Activated B cell treated with CpG ODN at 0.5 μM for 24 hours (primary cell): ENCODE measurements around the gene GP1BA. TPM values are rescaled to one million over a fixed set of nuclear protein-coding genes. Genes with fewer than 3 reads are reported as not detected.

Source experiments
- ATAC-seq: fragments of 200-7000 bp; cut with Tn5 transposase; one replicate; pipeline ENCODE4 v1.10.0; 2021; ENCODE audit warnings: low read depth, mild to moderate bottlenecking, moderate library complexity
- CTCF ChIA-PET: fragments of 350-600 bp; sonication (Branson Sonifier 250); formaldehyde crosslinking; loops from one replicate; lab custom pipeline; 2021; ENCODE audit warnings: antibody characterized with exemption; lab: Charles Lee
- POLR2A ChIA-PET: fragments of 350-600 bp; sonication (Branson Sonifier 250); formaldehyde crosslinking; loops from one replicate; lab custom pipeline; 2021; ENCODE audit warnings: antibody characterized with exemption; lab: Charles Lee
- DNase-seq: peaks from one replicate; pipeline ENCODE4 v3.0.0; 2022
- H3K27ac Mint-ChIP-seq: one replicate; pipeline ENCODE4 v1.8.0; 2020; ENCODE audit warnings: mixed read lengths
- H3K27me3 Mint-ChIP-seq: one replicate; pipeline ENCODE4 v1.8.0; 2021; ENCODE audit warnings: mixed read lengths
- H3K36me3 Mint-ChIP-seq: one replicate; pipeline ENCODE4 v1.8.0; 2021; ENCODE audit warnings: low read depth, mixed read lengths
- H3K4me1 Mint-ChIP-seq: one replicate; pipeline ENCODE4 v1.8.0; 2021; ENCODE audit warnings: mixed read lengths
- H3K4me3 Mint-ChIP-seq: one replicate; pipeline ENCODE4 v1.8.0; 2020; ENCODE audit warnings: mild to moderate bottlenecking, mixed read lengths
- H3K9me3 Mint-ChIP-seq: one replicate; pipeline ENCODE4 v1.8.0; 2020; ENCODE audit warnings: mixed read lengths
- CTCF ChIP-seq: fragments of 200-600 bp; IDR thresholded peaks from one replicate; pipeline ENCODE4 v1.8.0; 2022; ENCODE audit warnings: antibody characterized with exemption, mild to moderate bottlenecking
- intact Hi-C: fragments of 100-400 bp; cut with micrococcal nuclease; formaldehyde crosslinking; loops from one replicate; pipeline ENCODE4 v1.15.1; 2024
- total RNA-seq: library from RNA; stranded (reverse); gene quantifications from 2 replicates; pipeline ENCODE4 v1.2.3, GENCODE V29; 2022

The GP1BA gene
- total RNA-seq = not detected in 2 replicates

- H3K27me3 Mint-ChIP-seq = peaks cover 15% of the 10 kb centered on the region
- no peaks in the 10 kb centered on the region for H3K9me3 Mint-ChIP-seq
- ATAC-seq (peak; percentile 49), DNase-seq (no peak)
- TF ChIP-seq CTCF = no peak
- H3K4me1 Mint-ChIP-seq = peaks cover 33% of the 10 kb centered on the region
- H3K4me3 Mint-ChIP-seq = peak within 1 kb of the TSS; percentile 24
- intact Hi-C loops = loop anchor here (5.0 kb wide), 1 partner anchor 35 kb away; the partner anchor contains the start of gene SPAG7
- ChIA-PET CTCF (no interaction called here), POLR2A (interaction anchor here (0.6 to 1.7 kb wide), 7 partner anchors 12 to 104 kb away, joined by 3 to 9 read pairs (median 7); partner anchors contain the start of genes PFN1 and SPAG7)
- peaks cover 7% of the 10 kb centered on the region for H3K36me3 Mint-ChIP-seq
- no peak within 1 kb of the TSS for H3K27ac Mint-ChIP-seq
Observed at GRCh38 chr17:4931963-4932362, at the start of gene GP1BA. GP1BA (plus strand) TSS chr17:4932277; CDS start chr17:4932605, 328 bp downstream.

- no peaks in the 10 kb centered on the region for H3K27me3 Mint-ChIP-seq
- no peak overlapping the region for H3K4me3 Mint-ChIP-seq
- CTCF ChIA-PET = interaction anchor here (0.8 kb wide), 1 partner anchor 318 kb away, joined by 3 read pairs; no protein-coding TSS in a partner anchor
- intact Hi-C loops = no loop called here
- peaks cover 10% of the 10 kb centered on the region for H3K4me1 Mint-ChIP-seq
- no peaks in the 10 kb centered on the region for H3K9me3 Mint-ChIP-seq
- peaks cover 57% of the 10 kb centered on the region for H3K36me3 Mint-ChIP-seq
- no peak overlapping the region for H3K27ac Mint-ChIP-seq
- DNase-seq (no peak), ATAC-seq (no peak)
- POLR2A ChIA-PET = no interaction called here
- no peak for TF ChIP-seq CTCF
Observed at GRCh38 chr17:4884489-4884888, 47.6 kb upstream of the GP1BA start.

GRCh38 chr17:4886830-4887229, 45.2 kb upstream of the GP1BA start:
- ChIA-PET CTCF (interaction anchor here (0.9 kb wide), 2 partner anchors 150 to 177 kb away, joined by 4 to 5 read pairs; partner anchors contain the start of gene ARRB2), POLR2A (interaction anchor here (0.6 kb wide), 1 partner anchor 162 kb away, joined by 4 read pairs; no protein-coding TSS in a partner anchor)
- H3K36me3 Mint-ChIP-seq = peaks cover 54% of the 10 kb centered on the region
- no peak for TF ChIP-seq CTCF
- no peaks in the 10 kb centered on the region for H3K27me3 Mint-ChIP-seq
- H3K27ac Mint-ChIP-seq = no peak overlapping the region
- H3K4me1 Mint-ChIP-seq = peaks cover 9% of the 10 kb centered on the region
- ATAC-seq (no peak), DNase-seq (no peak)
- intact Hi-C loops = no loop called here
- H3K4me3 Mint-ChIP-seq = no peak overlapping the region
- no peaks in the 10 kb centered on the region for H3K9me3 Mint-ChIP-seq

- no peak for TF ChIP-seq CTCF
- ChIA-PET CTCF (interaction anchor here (0.6 to 1.7 kb wide), 3 partner anchors 177 to 321 kb away, joined by 3 to 6 read pairs (median 5); partner anchors contain the start of gene ARRB2), POLR2A (no interaction called here)
- no peak overlapping the region for H3K4me3 Mint-ChIP-seq
- no peak for DNase-seq
- H3K36me3 Mint-ChIP-seq = peaks cover 58% of the 10 kb centered on the region
- no peak overlapping the region for H3K27ac Mint-ChIP-seq
- ATAC-seq = no peak
- intact Hi-C loops = no loop called here
- no peaks in the 10 kb centered on the region for H3K9me3 Mint-ChIP-seq
- H3K27me3 Mint-ChIP-seq = no peaks in the 10 kb centered on the region
- peaks cover 4% of the 10 kb centered on the region for H3K4me1 Mint-ChIP-seq
Observed at GRCh38 chr17:4887581-4887980, 44.5 kb upstream of the GP1BA start.

GRCh38 chr17:4891411-4892410, 40.4 kb upstream of the GP1BA start:
- H3K4me3 Mint-ChIP-seq = no peak overlapping the region
- no peak for ATAC-seq
- H3K36me3 Mint-ChIP-seq = peaks cover 58% of the 10 kb centered on the region
- no peak for DNase-seq
- no peaks in the 10 kb centered on the region for H3K27me3 Mint-ChIP-seq
- no peaks in the 10 kb centered on the region for H3K9me3 Mint-ChIP-seq
- ChIA-PET POLR2A (interaction anchor here (0.7 kb wide), 1 partner anchor 522 kb away, joined by 3 read pairs; no protein-coding TSS in a partner anchor), CTCF (interaction anchor here (0.7 kb wide), 1 partner anchor 7 kb away, joined by 3 read pairs; the partner anchor contains the start of gene C17orf107)
- intact Hi-C loops = no loop called here
- peaks cover 4% of the 10 kb centered on the region for H3K4me1 Mint-ChIP-seq
- no peak overlapping the region for H3K27ac Mint-ChIP-seq
- no peak for TF ChIP-seq CTCF
